Peyer's patch (tissue), 4 donors: Measurements from ENCODE around the gene COL4A5.

ENCODE experiments used
- POLR2A ChIP-seq, 2 donors: fragments of 450-650 bp; IDR thresholded peaks; one replicate each; pipeline ENCODE4 v1.5.1; 2017; ENCODE audit warnings: antibody characterized with exemption in 2 of 2, mild to moderate bottlenecking in 2 of 2, moderate library complexity in 2 of 2
- TF ChIP-seq, protein P1 (sequence below), 6 experiments: fragments of 450-650 bp in 4 of 6; fragments of 200-600 bp in 2 of 6; sonication (generic) in 1 of 6; IDR thresholded peaks; one replicate each; pipeline ENCODE4 v1.5.1; 2017 to 2019; ENCODE audit warnings: antibody characterized with exemption in 6 of 6, mild to moderate bottlenecking in 3 of 6, moderate library complexity in 1 of 6

DNA sequence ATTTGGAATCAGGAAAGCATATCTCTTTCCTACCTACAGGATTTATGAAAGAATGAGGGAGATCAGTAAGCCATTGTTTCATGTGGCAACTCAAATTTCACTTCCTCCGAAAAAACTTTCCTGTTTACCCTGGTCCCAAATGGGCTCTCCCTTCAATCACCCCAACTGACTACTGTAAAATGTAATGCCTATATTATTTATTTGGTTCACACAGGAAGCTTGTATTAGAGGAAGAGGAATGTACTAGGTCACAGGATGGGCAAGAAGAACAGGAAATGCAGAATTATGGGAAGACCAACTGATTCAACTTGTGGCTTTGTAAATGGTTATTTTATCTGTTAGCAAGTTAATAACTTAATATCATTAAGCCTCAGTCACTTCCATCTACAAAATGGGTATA, 24.5 kb upstream of the COL4A5 start:
- no peak for TF ChIP-seq POLR2A (IDR thresholded peaks at IDR 0.05)
- TF ChIP-seq, protein P1, sequence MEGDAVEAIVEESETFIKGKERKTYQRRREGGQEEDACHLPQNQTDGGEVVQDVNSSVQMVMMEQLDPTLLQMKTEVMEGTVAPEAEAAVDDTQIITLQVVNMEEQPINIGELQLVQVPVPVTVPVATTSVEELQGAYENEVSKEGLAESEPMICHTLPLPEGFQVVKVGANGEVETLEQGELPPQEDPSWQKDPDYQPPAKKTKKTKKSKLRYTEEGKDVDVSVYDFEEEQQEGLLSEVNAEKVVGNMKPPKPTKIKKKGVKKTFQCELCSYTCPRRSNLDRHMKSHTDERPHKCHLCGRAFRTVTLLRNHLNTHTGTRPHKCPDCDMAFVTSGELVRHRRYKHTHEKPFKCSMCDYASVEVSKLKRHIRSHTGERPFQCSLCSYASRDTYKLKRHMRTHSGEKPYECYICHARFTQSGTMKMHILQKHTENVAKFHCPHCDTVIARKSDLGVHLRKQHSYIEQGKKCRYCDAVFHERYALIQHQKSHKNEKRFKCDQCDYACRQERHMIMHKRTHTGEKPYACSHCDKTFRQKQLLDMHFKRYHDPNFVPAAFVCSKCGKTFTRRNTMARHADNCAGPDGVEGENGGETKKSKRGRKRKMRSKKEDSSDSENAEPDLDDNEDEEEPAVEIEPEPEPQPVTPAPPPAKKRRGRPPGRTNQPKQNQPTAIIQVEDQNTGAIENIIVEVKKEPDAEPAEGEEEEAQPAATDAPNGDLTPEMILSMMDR (IDR thresholded peaks at IDR 0.05), result no peak
